ENCODE data around the gene C3orf80.
"Not testable (repeated sequence)": the region's sequence is repeated elsewhere in the genome, so short reads cannot be mapped to it uniquely, and the experiment has no call there.

Gene C3orf80

GRCh38 chr3:160195106-160195505 is 30.1 kb upstream of the C3orf80 start:
- TF ChIP-seq CTCF (IDR thresholded peaks at IDR 0.05; ENCODE audit: control insufficient read depth, insufficient read depth, low read depth, low read length, missing control alignments), result no peak
- no peak overlapping the region for H3K4me3 ChIP-seq (ENCODE audit: control insufficient read depth, low read depth, low read length)
- no peak for DNase-seq (ENCODE audit: low read depth)

GRCh38 chr3:160196511-160197104 is 28.6 kb upstream of the C3orf80 start:
- no peak for DNase-seq (ENCODE audit: low read depth)
- no peak for TF ChIP-seq CTCF (IDR thresholded peaks at IDR 0.05; ENCODE audit: control insufficient read depth, insufficient read depth, low read depth, low read length, missing control alignments)
- H3K4me3 ChIP-seq (ENCODE audit: control insufficient read depth, low read depth, low read length), result no peak overlapping the region

GRCh38 chr3:160199108-160199507 is 26.1 kb upstream of the C3orf80 start:
- H3K4me3 ChIP-seq (ENCODE audit: control insufficient read depth, low read depth, low read length), result no peak overlapping the region
- DNase-seq (ENCODE audit: low read depth), result no peak
- TF ChIP-seq CTCF (IDR thresholded peaks at IDR 0.05; ENCODE audit: control insufficient read depth, insufficient read depth, low read depth, low read length, missing control alignments), result no peak

GRCh38 chr3:160200353-160200752 is 24.9 kb upstream of the C3orf80 start:
- no peak overlapping the region for H3K4me3 ChIP-seq (ENCODE audit: control insufficient read depth, low read depth, low read length)
- DNase-seq (ENCODE audit: low read depth), result no peak
- no peak for TF ChIP-seq CTCF (IDR thresholded peaks at IDR 0.05; ENCODE audit: control insufficient read depth, insufficient read depth, low read depth, low read length, missing control alignments)

- DNase-seq (ENCODE audit: low read depth); H3K4me3 ChIP-seq (ENCODE audit: control insufficient read depth, low read depth, low read length): not testable (repeated sequence)
Measured at GRCh38 chr3:160204396-160205011, 20.7 kb upstream of the C3orf80 start.

- no peak for TF ChIP-seq CTCF (IDR thresholded peaks at IDR 0.05; ENCODE audit: control insufficient read depth, insufficient read depth, low read depth, low read length, missing control alignments)
- DNase-seq (ENCODE audit: low read depth), result no peak
- no peak overlapping the region for H3K4me3 ChIP-seq (ENCODE audit: control insufficient read depth, low read depth, low read length)
Measured at GRCh38 chr3:160205606-160206005, 19.6 kb upstream of the C3orf80 start.

- DNase-seq (ENCODE audit: low read depth), result no peak
- H3K4me3 ChIP-seq (ENCODE audit: control insufficient read depth, low read depth, low read length), result no peak overlapping the region
- no peak for TF ChIP-seq CTCF (IDR thresholded peaks at IDR 0.05; ENCODE audit: control insufficient read depth, insufficient read depth, low read depth, low read length, missing control alignments)
Measured at GRCh38 chr3:160210341-160210740, 14.9 kb upstream of the C3orf80 start.
